GM12875 (cell line): Measurements from ENCODE around the gene CSNK2A1.

Experiments used
- H3K4me3 ChIP-seq: one replicate; pipeline ENCODE4 v1.5.1; 2011; ENCODE audit warnings: low read depth, low read length, control low read depth
- CTCF ChIP-seq: IDR thresholded peaks from 2 replicates; pipeline ENCODE4 v1.5.1; 2011; ENCODE audit warnings: low read depth, mild to moderate bottlenecking, control low read depth, inconsistent platforms, low read length, moderate library complexity, borderline replicate concordance; ENCODE audit not compliant: insufficient read depth

CSNK2A1 gene

GRCh38 chr20:430091-430999 is 113.2 kb downstream of the CSNK2A1 start:
- TF ChIP-seq CTCF = no peak
- no peak overlapping the region for H3K4me3 ChIP-seq

- H3K4me3 ChIP-seq = no peak overlapping the region
- no peak for TF ChIP-seq CTCF
These were observed 114.9 kb downstream of the CSNK2A1 start for GRCh38 chr20:428658-429200.

GRCh38 chr20:427849-428657 is 115.5 kb downstream of the CSNK2A1 start:
- no peak for TF ChIP-seq CTCF
- no peak overlapping the region for H3K4me3 ChIP-seq

- no peak for TF ChIP-seq CTCF
- no peak overlapping the region for H3K4me3 ChIP-seq
These were observed 116.2 kb downstream of the CSNK2A1 start for GRCh38 chr20:427401-427800.

GRCh38 chr20:426566-426965 is 117.0 kb downstream of the CSNK2A1 start:
- H3K4me3 ChIP-seq = no peak overlapping the region
- TF ChIP-seq CTCF = no peak
